Astrocyte (in vitro differentiated cells and primary cell): ENCODE data around the gene KRT77. TPM values are rescaled to one million over a fixed set of nuclear protein-coding genes. Genes with fewer than 3 reads are reported as not detected.

ENCODE experiments used
- DNase-seq: peaks from one replicate; pipeline ENCODE4 v3.0.0-alpha.2; 2010; ENCODE audit warnings: low read depth
- FAIRE-seq: peaks from 2 replicates; lab custom pipeline; 2011; peaks lifted over from hg19 to GRCh38; lab: Jason Lieb, UNC
- H2AFZ ChIP-seq: 2 replicates; pipeline ENCODE4 v1.6.0; 2012; ENCODE audit warnings: low read depth, low read length, inconsistent platforms
- H3K27ac ChIP-seq: 2 replicates; pipeline ENCODE4 v1.5.1; 2011; ENCODE audit warnings: low read depth, low read length, inconsistent platforms
- H3K27me3 ChIP-seq: 2 replicates; pipeline ENCODE4 v1.6.0; 2011; ENCODE audit warnings: low read length, inconsistent platforms; ENCODE audit not compliant: insufficient read depth
- H3K36me3 ChIP-seq: 2 replicates; pipeline ENCODE4 v1.5.1; 2011; ENCODE audit warnings: low read length, inconsistent platforms; ENCODE audit not compliant: insufficient read depth
- H3K4me1 ChIP-seq: 2 replicates; pipeline ENCODE4 v1.5.1; 2011; ENCODE audit warnings: low read length, inconsistent platforms; ENCODE audit not compliant: insufficient read depth
- H3K4me2 ChIP-seq: 2 replicates; pipeline ENCODE4 v1.6.0; 2012; ENCODE audit warnings: low read length, inconsistent platforms
- H3K4me3 ChIP-seq: 2 replicates; pipeline ENCODE4 v1.5.1; 2011; ENCODE audit warnings: low read depth, mild to moderate bottlenecking, low read length, inconsistent platforms; ENCODE audit not compliant: insufficient read depth
- H3K79me2 ChIP-seq: 2 replicates; pipeline ENCODE4 v1.6.0; 2012; ENCODE audit warnings: mild to moderate bottlenecking, low read length, inconsistent platforms; ENCODE audit not compliant: insufficient read depth
- H3K9ac ChIP-seq: 2 replicates; pipeline ENCODE4 v1.6.0; 2012; ENCODE audit warnings: mild to moderate bottlenecking, low read length, inconsistent platforms
- H3K9me3 ChIP-seq: 2 replicates; pipeline ENCODE4 v1.5.1; 2012; ENCODE audit warnings: low read depth, mild to moderate bottlenecking, low read length, inconsistent platforms; ENCODE audit not compliant: insufficient read depth
- H4K20me1 ChIP-seq: 2 replicates; pipeline ENCODE4 v1.6.0; 2012; ENCODE audit warnings: low read length, inconsistent platforms; ENCODE audit not compliant: insufficient read depth
- H3K27ac Mint-ChIP-seq: one replicate; pipeline ENCODE4 v1.8.0; 2021; ENCODE audit warnings: mild to moderate bottlenecking, mixed read lengths; ENCODE audit not compliant: unreplicated experiment
- H3K27me3 Mint-ChIP-seq: one replicate; pipeline ENCODE4 v1.8.0; 2021; ENCODE audit warnings: low read depth, mixed read lengths; ENCODE audit not compliant: unreplicated experiment
- H3K36me3 Mint-ChIP-seq: one replicate; pipeline ENCODE4 v1.8.0; 2021; ENCODE audit warnings: low read depth, mixed read lengths; ENCODE audit not compliant: unreplicated experiment
- H3K4me1 Mint-ChIP-seq: one replicate; pipeline ENCODE4 v1.8.0; 2021; ENCODE audit warnings: low read depth, mixed read lengths; ENCODE audit not compliant: unreplicated experiment
- H3K4me3 Mint-ChIP-seq: one replicate; pipeline ENCODE4 v1.8.0; 2021; ENCODE audit warnings: mild to moderate bottlenecking, moderate library complexity, mixed read lengths; ENCODE audit not compliant: unreplicated experiment
- H3K9me3 Mint-ChIP-seq: one replicate; pipeline ENCODE4 v1.8.0; 2021; ENCODE audit warnings: mild to moderate bottlenecking, mixed read lengths; ENCODE audit not compliant: unreplicated experiment
- CTCF ChIP-seq: IDR thresholded peaks from 2 replicates; pipeline ENCODE4 v1.5.1; 2011; ENCODE audit warnings: low read depth, mild to moderate bottlenecking, inconsistent platforms, low read length, moderate library complexity; ENCODE audit not compliant: insufficient read depth
- EZH2 ChIP-seq: IDR thresholded peaks from 2 replicates; pipeline ENCODE4 v1.6.1; 2012; ENCODE audit warnings: mild to moderate bottlenecking, low read length, inconsistent platforms; ENCODE audit not compliant: insufficient read depth
- total RNA-seq: library from RNA; stranded (reverse); gene quantifications from 2 replicates; pipeline ENCODE4 v1.2.1, GENCODE V29; 2021

KRT77 gene
- total RNA-seq, 1 donor from 2014 or later, result not detected

- H3K4me1 ChIP-seq, result no peaks in the 10 kb centered on the region
- no peak overlapping the region for H3K27ac Mint-ChIP-seq
- peaks cover 3% of the 10 kb centered on the region for H3K9me3 Mint-ChIP-seq
- H3K4me3 Mint-ChIP-seq, result no peak overlapping the region
- peaks cover 6% of the 10 kb centered on the region for H3K4me1 Mint-ChIP-seq
- H4K20me1 ChIP-seq, result no peaks in the 10 kb centered on the region
- no peak overlapping the region for H3K9ac ChIP-seq
- H3K79me2 ChIP-seq, result no peaks in the 10 kb centered on the region
- peaks cover 92% of the 10 kb centered on the region for H3K27me3 Mint-ChIP-seq
- DNase-seq (no peak), FAIRE-seq (no peak)
- no peak overlapping the region for H3K4me3 ChIP-seq
- H2AFZ ChIP-seq, result no peak overlapping the region
- no peak overlapping the region for H3K27ac ChIP-seq
- no peaks in the 10 kb centered on the region for H3K36me3 Mint-ChIP-seq
- TF ChIP-seq CTCF (no peak), EZH2 (no peak)
- no peaks in the 10 kb centered on the region for H3K36me3 ChIP-seq
- no peak overlapping the region for H3K4me2 ChIP-seq
- H3K27me3 ChIP-seq, result peaks cover 42% of the 10 kb centered on the region
- no peaks in the 10 kb centered on the region for H3K9me3 ChIP-seq
Observed at GRCh38 chr12:52686063-52686462, 17.3 kb downstream of the KRT77 start.

GRCh38 chr12:52685406-52685890, 17.9 kb downstream of the KRT77 start:
- peaks cover 6% of the 10 kb centered on the region for H3K4me1 Mint-ChIP-seq
- H3K27me3 Mint-ChIP-seq, result peaks cover 92% of the 10 kb centered on the region
- FAIRE-seq, result no peak

More at GRCh38 chr12:52685406-52685890, 17.9 kb downstream of the KRT77 start:
- peaks cover 36% of the 10 kb centered on the region for H3K27me3 ChIP-seq
- H2AFZ ChIP-seq, result no peak overlapping the region
- no peak overlapping the region for H3K4me2 ChIP-seq
- no peaks in the 10 kb centered on the region for H3K36me3 Mint-ChIP-seq
- TF ChIP-seq CTCF (no peak), EZH2 (no peak)
- no peaks in the 10 kb centered on the region for H3K79me2 ChIP-seq
- H3K4me3 Mint-ChIP-seq, result no peak overlapping the region
- no peak overlapping the region for H3K9ac ChIP-seq
- no peak for DNase-seq
- peaks cover 3% of the 10 kb centered on the region for H3K9me3 Mint-ChIP-seq
- H3K4me1 ChIP-seq, result no peaks in the 10 kb centered on the region
- no peaks in the 10 kb centered on the region for H4K20me1 ChIP-seq
- no peak overlapping the region for H3K27ac Mint-ChIP-seq
- no peaks in the 10 kb centered on the region for H3K36me3 ChIP-seq
- no peaks in the 10 kb centered on the region for H3K9me3 ChIP-seq
- no peak overlapping the region for H3K27ac ChIP-seq
- H3K4me3 ChIP-seq, result no peak overlapping the region
